Left lung (tissue), 10 donors: ENCODE measurements around the gene NUP62CL. TPM values are rescaled to one million over a fixed set of nuclear protein-coding genes. Genes with fewer than 3 reads are reported as not detected.
"Not testable (repeated sequence)": the region's sequence is repeated elsewhere in the genome, so short reads cannot be mapped to it uniquely, and the experiment has no call there.

ENCODE experiments used
- ATAC-seq: fragments of 200-7000 bp; cut with Tn5 transposase; one replicate; pipeline ENCODE4 v1.9.1; 2020; ENCODE audit warnings: moderate library complexity
- DNase-seq, 4 donors: peaks; one replicate each; pipeline ENCODE4 v3.0.0-alpha.2; 2013 to 2020
- H3K27ac ChIP-seq, 2 donors: fragments of 200-600 bp; sonication (generic) in 1 of 2; one replicate each; pipeline versions ENCODE4 v1.5.0 to v1.8.0; 2020 to 2021
- H3K27me3 ChIP-seq, 2 donors: fragments of 200-600 bp; sonication (generic) in 1 of 2; one replicate each; pipeline versions ENCODE4 v1.5.0 to v1.8.0; 2020 to 2021
- H3K36me3 ChIP-seq, 2 donors: fragments of 200-600 bp; sonication (generic) in 1 of 2; one replicate each; pipeline versions ENCODE4 v1.5.0 to v1.8.0; 2020 to 2021
- H3K4me1 ChIP-seq, 2 donors: fragments of 200-600 bp; one replicate each; pipeline ENCODE4 v1.8.0; 2021
- H3K4me3 ChIP-seq, 2 donors: fragments of 200-600 bp; sonication (generic) in 1 of 2; one replicate each; pipeline versions ENCODE4 v1.5.0 to v1.8.0; 2020 to 2021; ENCODE audit warnings: mild to moderate bottlenecking in 1 of 2
- H3K9me3 ChIP-seq, 2 donors: fragments of 200-600 bp; sonication (generic) in 1 of 2; one replicate each; pipeline versions ENCODE4 v1.5.0 to v1.8.0; 2020 to 2021
- intact Hi-C, 2 donors: fragments of 100-400 bp; cut with DNase I; formaldehyde crosslinking; loops; one replicate each; pipeline versions ENCODE4 v1.11.2 to v1.14.2; 2022
- polyA plus RNA-seq, 6 donors: library from polyadenylated mRNA; unstranded; fragments of 120-200 nt; gene quantifications; one replicate each; pipeline ENCODE4 v1.2.1, GENCODE V29; 2013; ENCODE audit not compliant: insufficient read length in 6 of 6
- total RNA-seq, 2 donors: library from RNA; stranded (reverse); fragmentation: NEBNext Ultra II Directional; extraction: Animal tissue kit (Norgen Biotek cat#: 25700); gene quantifications; one replicate each; pipeline ENCODE4 v1.2.1, GENCODE V29; 2021
- TF ChIP-seq, protein P1 (sequence below), 2 donors: fragments of 200-600 bp; sonication (generic) in 1 of 2; IDR thresholded peaks; one replicate each; pipeline versions ENCODE4 v1.5.0 to v1.8.0; 2021; ENCODE audit warnings: antibody characterized with exemption in 2 of 2
- donor health status: DM: no; HTN: yes; CAD: no.
- donor health status: DM: no; HTN: no; CAD: no.

NUP62CL gene
- total and polyA plus RNA-seq, 8 donors = 1.1 to 8.2 (median 5.3) TPM

DNA sequence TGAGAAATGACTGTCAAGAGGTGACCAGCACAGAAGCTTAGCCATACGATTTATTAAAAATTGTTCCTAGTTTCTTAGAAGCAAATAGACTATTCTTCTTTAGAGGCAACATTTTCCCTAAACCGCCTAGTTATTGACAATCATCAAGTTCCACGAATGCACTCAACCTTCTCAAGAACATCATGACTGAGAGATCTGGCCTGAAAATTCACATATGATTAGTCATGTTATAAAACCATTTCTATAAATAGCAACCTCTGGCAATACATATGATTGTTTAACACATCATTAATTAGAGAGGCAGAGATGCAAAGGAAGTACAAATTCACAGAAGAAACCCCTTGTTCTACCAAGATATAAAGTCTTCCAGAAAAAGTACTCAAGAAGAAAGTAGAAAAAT is 6.7 kb downstream of the NUP62CL start:
- no peak overlapping the region for H3K4me3 ChIP-seq
- H3K4me1 ChIP-seq = no peaks in the 10 kb centered on the region
- DNase-seq (no peak), ATAC-seq (no peak)
- H3K27me3 ChIP-seq = peaks cover 0 to 6% of the 10 kb centered on the region in 2 donors
- H3K27ac ChIP-seq = no peak overlapping the region
- no peaks in the 10 kb centered on the region for H3K9me3 ChIP-seq
- H3K36me3 ChIP-seq = no peaks in the 10 kb centered on the region
- intact Hi-C loops = no loop called here
- TF ChIP-seq, protein P1, sequence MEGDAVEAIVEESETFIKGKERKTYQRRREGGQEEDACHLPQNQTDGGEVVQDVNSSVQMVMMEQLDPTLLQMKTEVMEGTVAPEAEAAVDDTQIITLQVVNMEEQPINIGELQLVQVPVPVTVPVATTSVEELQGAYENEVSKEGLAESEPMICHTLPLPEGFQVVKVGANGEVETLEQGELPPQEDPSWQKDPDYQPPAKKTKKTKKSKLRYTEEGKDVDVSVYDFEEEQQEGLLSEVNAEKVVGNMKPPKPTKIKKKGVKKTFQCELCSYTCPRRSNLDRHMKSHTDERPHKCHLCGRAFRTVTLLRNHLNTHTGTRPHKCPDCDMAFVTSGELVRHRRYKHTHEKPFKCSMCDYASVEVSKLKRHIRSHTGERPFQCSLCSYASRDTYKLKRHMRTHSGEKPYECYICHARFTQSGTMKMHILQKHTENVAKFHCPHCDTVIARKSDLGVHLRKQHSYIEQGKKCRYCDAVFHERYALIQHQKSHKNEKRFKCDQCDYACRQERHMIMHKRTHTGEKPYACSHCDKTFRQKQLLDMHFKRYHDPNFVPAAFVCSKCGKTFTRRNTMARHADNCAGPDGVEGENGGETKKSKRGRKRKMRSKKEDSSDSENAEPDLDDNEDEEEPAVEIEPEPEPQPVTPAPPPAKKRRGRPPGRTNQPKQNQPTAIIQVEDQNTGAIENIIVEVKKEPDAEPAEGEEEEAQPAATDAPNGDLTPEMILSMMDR (IDR thresholded peaks at IDR 0.05) = no peak

DNA sequence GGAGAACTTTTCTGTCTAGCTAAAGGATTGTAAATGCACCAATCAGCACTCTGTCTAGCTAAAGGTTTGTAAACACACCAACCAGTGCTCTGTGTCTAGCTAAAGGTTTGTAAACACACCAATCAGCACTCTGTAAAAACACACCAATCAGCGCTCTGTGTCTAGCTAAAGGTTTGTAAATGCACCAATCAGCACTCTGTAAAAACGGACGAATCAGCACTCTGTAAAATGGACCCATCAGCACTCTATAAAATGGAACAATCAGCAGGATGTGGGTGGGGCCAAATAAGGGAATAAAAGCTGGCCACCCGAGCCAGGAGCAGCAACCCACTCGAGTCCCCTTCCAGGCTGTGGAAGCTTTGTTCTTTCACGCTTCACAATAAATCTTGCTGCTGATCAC is 8.2 kb downstream of the NUP62CL start:
- DNase-seq, H3K36me3 ChIP-seq, H3K9me3 ChIP-seq, H3K4me1 ChIP-seq, intact Hi-C loops, H3K4me3 ChIP-seq, H3K27me3 ChIP-seq, H3K27ac ChIP-seq, ATAC-seq: not testable (repeated sequence)

DNA sequence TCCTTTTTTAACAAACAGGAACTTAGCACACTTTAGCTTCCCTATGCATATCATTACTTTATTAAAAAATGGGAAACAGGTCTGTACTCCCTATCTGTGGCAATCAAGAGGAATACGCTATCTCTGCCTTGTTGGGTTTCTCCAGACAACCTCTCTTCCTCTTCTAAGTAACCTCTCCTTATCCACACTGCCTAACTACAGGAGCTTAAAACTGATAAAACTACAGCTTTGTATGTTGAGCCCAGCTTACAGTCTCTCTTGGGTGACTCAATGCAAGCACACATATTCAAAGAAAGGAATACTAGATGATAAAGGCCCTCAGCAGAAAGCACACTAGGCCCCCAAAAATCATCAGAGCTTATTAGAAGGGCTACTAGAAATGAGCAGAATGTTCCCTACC is 8.9 kb downstream of the NUP62CL start:
- TF ChIP-seq, protein P1 (IDR thresholded peaks at IDR 0.05) = no peak
- no peak overlapping the region for H3K27ac ChIP-seq
- no peaks in the 10 kb centered on the region for H3K9me3 ChIP-seq
- H3K4me3 ChIP-seq = no peak overlapping the region
- peaks cover 0 to 6% of the 10 kb centered on the region in 2 donors for H3K27me3 ChIP-seq
- ATAC-seq (no peak), DNase-seq (no peak)
- H3K4me1 ChIP-seq = no peaks in the 10 kb centered on the region
- no peaks in the 10 kb centered on the region for H3K36me3 ChIP-seq
- intact Hi-C loops = no loop called here

DNA sequence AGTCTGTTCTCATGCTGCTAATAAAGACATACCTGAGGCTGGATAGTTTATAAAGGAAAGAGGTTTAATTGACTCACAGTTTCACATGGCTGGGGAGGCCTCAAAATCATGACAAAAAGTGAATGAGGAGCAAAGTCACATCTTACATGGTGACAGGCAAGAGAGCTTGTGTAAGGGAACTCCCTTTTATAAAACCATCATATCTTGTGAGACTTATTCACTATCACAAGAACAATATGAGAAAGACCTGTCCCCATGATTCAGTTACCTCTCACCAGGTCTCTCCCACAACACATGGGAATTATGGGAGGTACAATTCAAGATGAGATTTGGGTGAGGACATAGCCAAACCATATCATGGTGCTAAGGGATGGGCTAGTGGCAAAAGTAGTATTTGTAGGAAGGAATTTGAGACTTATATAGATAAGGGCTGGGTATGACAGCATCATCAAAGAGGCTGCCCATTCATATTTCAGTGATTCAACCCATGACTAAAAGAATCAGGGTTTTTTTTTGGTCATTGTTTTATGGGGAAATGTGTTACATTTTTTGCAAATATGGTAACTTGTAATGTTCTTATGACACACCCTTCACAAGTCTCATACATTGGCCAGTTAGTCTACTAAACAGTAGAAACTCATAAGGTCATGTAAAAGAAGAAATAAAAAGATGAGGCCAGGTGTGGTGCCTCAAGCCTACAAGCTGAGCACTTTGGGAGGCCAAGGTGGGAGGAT is 34.7 kb downstream of the NUP62CL start:
- intact Hi-C loops = no loop called here
- Histone ChIP-seq H3K27me3 (no peaks in the 10 kb centered on the region), H3K9me3 (no peaks in the 10 kb centered on the region), H3K4me3 (no peak overlapping the region), H3K4me1 (no peaks in the 10 kb centered on the region), H3K27ac (no peak overlapping the region), H3K36me3 (no peaks in the 10 kb centered on the region)
- TF ChIP-seq, protein P1 (IDR thresholded peaks at IDR 0.05) = no peak
- no peak for DNase-seq
- ATAC-seq = no peak

DNA sequence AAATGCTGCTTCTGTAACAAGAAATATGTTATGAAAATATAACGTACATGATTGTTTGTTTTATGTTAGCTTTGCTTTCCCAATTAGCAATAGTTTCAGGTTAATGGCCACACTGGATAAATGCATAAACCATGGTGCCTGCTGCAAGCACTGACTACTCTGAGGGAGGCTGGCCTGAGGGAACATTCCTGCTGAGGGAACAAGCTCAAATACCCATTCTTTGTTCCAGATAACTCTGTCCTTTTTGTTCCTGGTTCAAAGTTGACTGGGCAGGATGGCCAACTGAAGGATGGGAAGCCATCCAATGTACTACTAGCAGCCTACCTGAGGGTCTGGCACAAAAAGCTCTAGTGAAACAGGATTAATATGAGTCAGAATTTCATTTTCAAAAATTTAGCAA is 37.5 kb downstream of the NUP62CL start:
- Histone ChIP-seq H3K9me3 (no peaks in the 10 kb centered on the region), H3K27me3 (no peaks in the 10 kb centered on the region), H3K4me1 (no peaks in the 10 kb centered on the region), H3K4me3 (no peak overlapping the region), H3K36me3 (no peaks in the 10 kb centered on the region), H3K27ac (no peak overlapping the region)
- DNase-seq (no peak), ATAC-seq (no peak)
- TF ChIP-seq, protein P1 (IDR thresholded peaks at IDR 0.05) = no peak
- intact Hi-C loops = no loop called here

DNA sequence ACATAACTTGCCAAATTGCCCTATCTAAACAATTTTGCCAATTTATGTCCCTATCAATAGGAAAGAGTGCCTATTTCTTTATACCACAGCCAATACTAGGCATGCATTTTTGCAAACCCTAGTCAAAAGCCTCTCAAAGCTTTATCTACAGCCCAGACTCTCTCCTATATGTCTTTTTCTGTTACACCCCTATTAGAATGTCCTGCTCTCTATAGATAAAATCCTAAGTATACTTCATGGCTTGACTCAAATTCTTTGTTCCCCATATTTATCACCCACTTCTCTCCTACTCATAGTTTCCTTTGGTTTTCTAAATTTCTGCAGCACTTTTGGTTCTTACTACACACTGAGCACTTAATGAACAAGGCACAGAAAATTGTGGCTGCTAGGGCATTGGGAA is 38.0 kb downstream of the NUP62CL start:
- no peak for DNase-seq
- ATAC-seq = no peak

More for the DNA sequence above, 38.0 kb downstream of the NUP62CL start:
- Histone ChIP-seq H3K4me1 (no peaks in the 10 kb centered on the region), H3K4me3 (no peak overlapping the region), H3K27ac (no peak overlapping the region), H3K9me3 (no peaks in the 10 kb centered on the region), H3K27me3 (no peaks in the 10 kb centered on the region), H3K36me3 (no peaks in the 10 kb centered on the region)
- TF ChIP-seq, protein P1 (IDR thresholded peaks at IDR 0.05) = no peak
- intact Hi-C loops = no loop called here
